Esophagus squamous epithelium (tissue), 5 donors: ENCODE measurements around the gene S100A7. TPM values are rescaled to one million over a fixed set of nuclear protein-coding genes. Genes with fewer than 3 reads are reported as not detected.
A peak's percentile ranks its signal among the peaks of the same experiment; 100 is the strongest.

Experiments
- DNase-seq: peaks from one replicate; lab custom pipeline; 2025; lab: John Stamatoyannopoulos, UW
- H3K27ac ChIP-seq, 4 donors: fragments of 200-600 bp; sonication (generic); one replicate each; pipeline ENCODE4 v1.5.1; 2016 to 2019; ENCODE audit warnings: mild to moderate bottlenecking in 1 of 4
- H3K27me3 ChIP-seq, 4 donors: fragments of 200-600 bp; sonication (generic); 1 replicate in 3 of 4; 2 replicates in 1 of 4; pipeline versions ENCODE4 v1.5.1 to v1.6.0; 2017 to 2021; ENCODE audit warnings: antibody characterized with exemption in 1 of 4
- H3K36me3 ChIP-seq, 3 donors: fragments of 200-600 bp; sonication (generic); one replicate each; pipeline ENCODE4 v1.5.1; 2016 to 2019
- H3K4me1 ChIP-seq, 3 donors: fragments of 200-600 bp; sonication (generic); one replicate each; pipeline ENCODE4 v1.5.1; 2017 to 2019
- H3K4me3 ChIP-seq, 4 donors: fragments of 200-600 bp; sonication (generic); 1 replicate in 3 of 4; 2 replicates in 1 of 4; pipeline ENCODE4 v1.5.1; 2016 to 2019; ENCODE audit warnings: mild to moderate bottlenecking in 2 of 4, moderate library complexity in 1 of 4
- H3K9me3 ChIP-seq, 3 donors: fragments of 200-600 bp; sonication (generic); one replicate each; pipeline ENCODE4 v1.5.1; 2016 to 2019
- CTCF ChIP-seq, 6 experiments: fragments of 450-650 bp in 4 of 6; fragments of 200-600 bp in 2 of 6; sonication (generic) in 2 of 6; IDR thresholded peaks; one replicate each; pipeline ENCODE4 v1.5.1; 2016 to 2019; ENCODE audit warnings: antibody characterized with exemption in 6 of 6, mild to moderate bottlenecking in 4 of 6, moderate library complexity in 4 of 6
- POLR2A ChIP-seq, 4 donors: fragments of 450-650 bp; IDR thresholded peaks; one replicate each; pipeline ENCODE4 v1.6.1; 2017; ENCODE audit warnings: antibody characterized with exemption in 4 of 4, mild to moderate bottlenecking in 4 of 4, moderate library complexity in 3 of 4
- WGBS, 2 donors: methylation state at CpG; one replicate each; pipeline ENCODE4 v1.1.5; 2018; 5-methylcytosine and 5-hydroxymethylcytosine counted together
- intact Hi-C: fragments of 100-400 bp; cut with DNase I; formaldehyde crosslinking; loops from one replicate; pipeline ENCODE4 v1.15.0; 2022
- total RNA-seq, 4 donors: library from RNA; depleted of rRNA; stranded (reverse); fragments of >200 nt; gene quantifications; one replicate each; pipeline ENCODE4 v1.1.0, GENCODE V29; 2016
- donor health status: DM: yes; HTN: yes; CAD: no.

Gene S100A7
- total RNA-seq, 4 donors from 2014 or later: 8.8 to 9,163 (median 3,171) TPM

DNA sequence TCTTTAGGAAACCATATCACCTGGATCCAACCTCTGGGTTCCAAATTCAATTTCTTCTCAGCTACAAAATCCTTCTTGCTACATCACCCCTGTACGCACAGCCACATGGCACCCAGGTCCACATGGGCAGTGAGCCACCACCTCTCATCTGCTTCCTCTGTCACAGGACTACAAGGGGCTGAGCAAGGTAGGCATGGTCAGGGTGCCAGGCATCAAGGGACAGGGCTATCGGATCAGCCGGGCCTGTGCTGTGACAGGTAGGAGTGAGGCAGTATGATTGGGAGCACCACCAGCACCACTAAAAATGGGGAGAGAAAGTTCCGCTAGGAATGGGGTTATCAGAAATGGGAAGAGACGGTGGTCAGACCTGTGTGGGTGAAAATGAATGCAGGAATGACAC is 45.9 kb upstream of the S100A7 start:
- DNase-seq: no peak
- Histone ChIP-seq H3K4me3 (no peak overlapping the region), H3K36me3 (no peaks in the 10 kb centered on the region), H3K27me3 (no peaks in the 10 kb centered on the region), H3K9me3 (no peaks in the 10 kb centered on the region), H3K27ac (peak overlapping the region in 3 of 4 donors; percentile 68 to 88 (median 78)), H3K4me1 (peaks cover 15 to 36% (median 20%) of the 10 kb centered on the region in 3 donors)
- 65 to 80% methylated on average over 3 of the region's 5 CpGs for WGBS, 2 donors
- TF ChIP-seq POLR2A (IDR thresholded peaks at IDR 0.05) (no peak), CTCF (IDR thresholded peaks at IDR 0.05) (no peak)
- intact Hi-C loops: no loop called here

DNA sequence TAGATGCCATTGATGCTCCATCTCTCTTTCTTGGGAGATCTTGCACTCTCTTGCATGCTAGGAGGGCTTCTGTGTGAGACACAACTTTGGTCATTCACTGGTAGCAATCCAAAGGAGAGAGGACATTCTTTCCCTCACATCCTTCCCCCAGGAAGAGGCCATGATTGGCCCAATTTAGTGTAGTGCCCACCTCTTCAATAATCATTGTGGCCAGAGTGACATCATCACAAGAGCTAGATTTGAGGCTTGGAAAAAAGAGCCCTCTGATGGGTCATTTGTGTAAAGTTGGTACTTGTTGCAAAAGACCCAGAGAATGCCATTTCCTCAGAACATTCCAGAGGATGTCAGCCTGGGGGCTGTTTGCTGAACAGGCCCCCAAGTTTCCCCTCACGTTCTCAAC is 45.1 kb upstream of the S100A7 start:
- WGBS, 2 donors: 67 to 89% methylated on average over 1 of the region's 1 CpG
- Histone ChIP-seq H3K9me3 (no peaks in the 10 kb centered on the region), H3K36me3 (no peaks in the 10 kb centered on the region), H3K27ac (no peak overlapping the region), H3K27me3 (no peaks in the 10 kb centered on the region), H3K4me1 (peaks cover 15 to 28% (median 17%) of the 10 kb centered on the region in 3 donors), H3K4me3 (no peak overlapping the region)
- DNase-seq: no peak
- intact Hi-C loops: no loop called here
- TF ChIP-seq POLR2A (IDR thresholded peaks at IDR 0.05) (no peak), CTCF (IDR thresholded peaks at IDR 0.05) (no peak)

- Histone ChIP-seq H3K27ac (no peak overlapping the region), H3K36me3 (no peaks in the 10 kb centered on the region), H3K9me3 (no peaks in the 10 kb centered on the region), H3K27me3 (peaks cover 0 to 5% (median 0%) of the 10 kb centered on the region in 4 donors), H3K4me3 (no peak overlapping the region), H3K4me1 (peaks cover 15 to 25% (median 17%) of the 10 kb centered on the region in 3 donors)
- intact Hi-C loops: no loop called here
- no peak for TF ChIP-seq POLR2A (IDR thresholded peaks at IDR 0.05)
- TF ChIP-seq CTCF (IDR thresholded peaks at IDR 0.05): no peak
- WGBS, 2 donors: 63 to 75% methylated on average over 3 of the region's 3 CpGs
- DNase-seq: no peak
Observed at GRCh38 chr1:153503766-153504165, 43.3 kb upstream of the S100A7 start.

DNA sequence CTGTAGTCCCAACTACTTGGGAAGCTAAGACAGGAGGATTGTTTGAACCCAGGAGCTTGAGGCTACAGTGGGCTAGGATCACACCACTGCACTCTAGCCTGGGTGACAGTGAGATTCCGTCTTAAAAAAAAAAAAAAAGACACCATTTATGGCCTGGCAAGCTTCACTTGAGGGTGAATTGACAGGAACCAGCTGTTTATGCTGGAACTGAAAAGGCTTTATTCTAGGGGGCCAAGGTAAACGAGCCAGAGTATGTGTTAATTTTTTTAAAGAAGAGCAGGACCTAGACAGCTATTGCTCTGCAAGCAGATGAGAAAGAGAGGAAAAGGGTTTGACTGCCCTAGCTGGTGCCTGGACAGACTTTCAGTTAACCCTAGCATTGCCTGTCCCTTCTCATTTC is 38.3 kb upstream of the S100A7 start:
- Histone ChIP-seq H3K4me3 (no peak overlapping the region), H3K27ac (no peak overlapping the region), H3K36me3 (no peaks in the 10 kb centered on the region), H3K4me1 (peaks cover 0 to 15% (median 8%) of the 10 kb centered on the region in 3 donors), H3K9me3 (no peaks in the 10 kb centered on the region), H3K27me3 (peaks cover 0 to 5% (median 0%) of the 10 kb centered on the region in 4 donors)
- intact Hi-C loops: no loop called here
- DNase-seq: no peak
- TF ChIP-seq CTCF (IDR thresholded peaks at IDR 0.05) (no peak), POLR2A (IDR thresholded peaks at IDR 0.05) (no peak)
- WGBS, 2 donors: 18 to 33% methylated on average over 2 of the region's 2 CpGs

GRCh38 chr1:153495536-153495935 is 35.1 kb upstream of the S100A7 start:
- TF ChIP-seq CTCF (IDR thresholded peaks at IDR 0.05) (no peak), POLR2A (IDR thresholded peaks at IDR 0.05) (no peak)
- Histone ChIP-seq H3K27me3 (peaks cover 0 to 5% (median 0%) of the 10 kb centered on the region in 4 donors), H3K4me1 (peaks cover 8 to 47% (median 34%) of the 10 kb centered on the region in 3 donors), H3K27ac (no peak overlapping the region), H3K4me3 (no peak overlapping the region), H3K36me3 (no peaks in the 10 kb centered on the region), H3K9me3 (no peaks in the 10 kb centered on the region)
- WGBS, 2 donors: 30 to 64% methylated on average over 2 to 5 of the region's 6 CpGs
- no peak for DNase-seq
- intact Hi-C loops: no loop called here
